ENCODE results near the gene XPO5.

GRCh38 chr6:43520097-43520496 lies 55.7 kb downstream of the XPO5 start:
- TF ChIP-seq, protein P1, sequence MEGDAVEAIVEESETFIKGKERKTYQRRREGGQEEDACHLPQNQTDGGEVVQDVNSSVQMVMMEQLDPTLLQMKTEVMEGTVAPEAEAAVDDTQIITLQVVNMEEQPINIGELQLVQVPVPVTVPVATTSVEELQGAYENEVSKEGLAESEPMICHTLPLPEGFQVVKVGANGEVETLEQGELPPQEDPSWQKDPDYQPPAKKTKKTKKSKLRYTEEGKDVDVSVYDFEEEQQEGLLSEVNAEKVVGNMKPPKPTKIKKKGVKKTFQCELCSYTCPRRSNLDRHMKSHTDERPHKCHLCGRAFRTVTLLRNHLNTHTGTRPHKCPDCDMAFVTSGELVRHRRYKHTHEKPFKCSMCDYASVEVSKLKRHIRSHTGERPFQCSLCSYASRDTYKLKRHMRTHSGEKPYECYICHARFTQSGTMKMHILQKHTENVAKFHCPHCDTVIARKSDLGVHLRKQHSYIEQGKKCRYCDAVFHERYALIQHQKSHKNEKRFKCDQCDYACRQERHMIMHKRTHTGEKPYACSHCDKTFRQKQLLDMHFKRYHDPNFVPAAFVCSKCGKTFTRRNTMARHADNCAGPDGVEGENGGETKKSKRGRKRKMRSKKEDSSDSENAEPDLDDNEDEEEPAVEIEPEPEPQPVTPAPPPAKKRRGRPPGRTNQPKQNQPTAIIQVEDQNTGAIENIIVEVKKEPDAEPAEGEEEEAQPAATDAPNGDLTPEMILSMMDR (IDR thresholded peaks at IDR 0.05; ENCODE audit: low read depth, low read length, poor library complexity, severe bottlenecking) = no peak
- TF ChIP-seq EZH2phosphoT487 (IDR thresholded peaks at IDR 0.05; ENCODE audit: borderline replicate concordance, low read length) = no peak
